GM19455 (cell line): ENCODE measurements around the gene ERC2.

Experiments used
- ATAC-seq: cut with Tn5 transposase; IDR thresholded peaks from one replicate; pipeline ENCODE4 v1.9.1; 2021; ENCODE audit not compliant: unreplicated experiment

Gene ERC2

DNA sequence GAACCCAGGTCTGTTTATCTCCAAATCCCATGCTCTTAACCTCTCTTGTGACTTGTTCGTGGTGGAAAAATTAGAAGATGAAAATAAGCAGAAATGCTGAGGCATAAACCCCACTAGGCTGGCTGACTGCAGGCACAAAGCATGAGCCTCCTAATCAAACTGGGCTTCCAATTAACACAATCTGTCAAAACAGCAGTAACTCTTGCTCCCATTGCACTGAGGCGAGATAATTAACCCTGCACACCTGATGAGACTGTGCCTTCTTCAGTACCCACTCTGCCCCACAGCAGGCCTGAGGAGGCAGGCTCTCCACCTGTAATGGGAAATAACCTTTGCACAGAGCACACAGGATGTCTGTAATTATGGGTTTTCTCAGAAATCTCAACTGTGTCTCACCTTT, 696.8 kb downstream of the ERC2 start:
- ATAC-seq, result no peak

GRCh38 chr3:55770077-55770476, 698.2 kb downstream of the ERC2 start:
- ATAC-seq, result no peak

GRCh38 chr3:55766753-55767152, 701.5 kb downstream of the ERC2 start:
- no peak for ATAC-seq

DNA sequence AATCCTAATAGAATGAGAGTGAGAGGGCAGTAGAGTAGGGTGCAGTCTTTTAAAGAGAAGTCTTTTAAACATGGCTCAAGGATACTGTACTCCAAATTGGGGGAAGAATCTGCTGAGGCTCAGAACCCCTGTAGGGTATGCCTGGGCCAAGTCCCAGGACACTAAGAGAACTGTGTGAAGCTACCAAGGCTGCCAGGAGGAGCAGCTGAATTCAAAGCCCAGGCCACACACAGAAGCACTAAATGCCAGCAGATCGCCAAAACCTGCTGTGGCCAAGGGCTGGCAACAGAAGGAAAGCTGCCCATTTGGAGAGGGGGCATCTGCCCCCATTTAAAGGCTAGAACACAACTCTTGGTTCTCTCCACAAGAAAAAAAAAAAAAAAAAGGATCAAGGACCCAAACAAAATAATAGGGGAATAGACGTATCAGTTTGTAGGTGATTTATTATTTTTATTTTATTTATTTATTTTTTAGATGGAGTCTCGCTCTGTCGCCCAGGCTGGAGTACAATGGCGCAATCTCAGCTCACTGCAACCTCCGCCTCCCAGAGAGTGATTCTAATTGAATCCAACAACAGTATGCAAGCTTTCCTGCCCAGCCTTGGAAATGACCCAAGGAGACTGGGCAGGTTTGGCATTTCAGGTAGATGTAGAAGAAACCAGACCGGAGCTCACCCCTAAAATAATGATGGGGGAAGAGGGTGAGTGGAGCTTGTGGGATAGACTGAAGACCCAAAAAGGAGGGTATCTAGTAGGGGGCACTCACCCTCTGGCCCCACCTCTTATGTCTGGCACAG, 702.2 kb downstream of the ERC2 start:
- ATAC-seq, result no peak

DNA sequence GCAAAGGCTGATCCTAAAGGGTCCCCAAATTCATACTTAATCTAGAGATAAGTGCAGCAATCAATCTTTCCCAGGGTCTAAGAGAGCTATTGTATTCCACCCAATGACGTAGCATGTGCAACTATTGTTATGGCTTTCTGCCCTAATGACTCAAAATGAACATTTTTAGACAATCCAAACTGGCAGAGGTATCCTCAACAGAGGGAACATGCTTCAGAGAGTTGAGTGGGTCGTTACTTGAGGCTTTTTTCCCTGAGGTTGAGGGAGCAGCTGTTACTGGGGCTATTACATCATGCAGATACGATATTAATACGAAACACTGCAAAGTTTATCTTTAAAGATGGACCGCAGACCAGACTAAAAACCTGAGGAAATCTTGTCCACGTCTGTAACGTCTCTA, 702.9 kb downstream of the ERC2 start:
- ATAC-seq, result no peak

DNA sequence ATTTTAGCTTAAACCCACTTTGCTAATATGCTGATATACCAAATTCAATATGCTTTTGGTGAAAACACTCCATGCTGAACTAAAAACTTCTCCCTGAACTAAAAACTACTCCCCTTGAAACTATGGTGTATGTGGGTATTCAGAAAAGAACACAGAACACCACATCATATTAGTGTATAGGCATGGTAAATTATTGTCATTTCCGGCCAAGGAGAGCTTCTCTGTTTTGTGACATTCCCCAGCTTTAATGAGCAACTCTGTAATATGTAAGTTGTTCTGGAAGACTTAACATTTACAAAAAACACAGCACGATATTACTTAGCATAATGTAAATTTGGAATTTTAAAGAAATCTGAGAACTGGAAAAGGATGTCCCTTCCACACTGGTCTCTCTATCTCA, 711.3 kb downstream of the ERC2 start:
- ATAC-seq, result no peak

- no peak for ATAC-seq
Measured at GRCh38 chr3:55755516-55756205, 712.6 kb downstream of the ERC2 start.

DNA sequence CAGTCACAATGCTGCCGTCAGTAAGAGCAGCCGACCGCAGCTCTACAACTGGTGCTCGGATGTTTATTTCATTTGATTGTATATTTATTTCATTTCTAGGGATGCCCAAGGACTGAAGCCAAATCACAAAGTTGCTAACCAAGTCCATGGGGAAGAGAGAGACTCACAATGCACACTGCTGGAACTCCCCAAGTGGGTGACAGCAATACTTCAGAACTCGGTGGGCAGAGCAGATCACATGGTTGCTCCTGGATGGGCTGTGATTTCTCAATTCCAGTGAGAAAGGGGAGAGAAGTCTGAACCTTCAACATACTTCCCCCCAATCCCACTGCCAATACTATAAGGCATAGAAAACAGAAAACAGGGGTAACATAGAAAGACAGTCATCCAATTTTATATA, 715.4 kb downstream of the ERC2 start:
- ATAC-seq, result no peak

- ATAC-seq, result no peak
Measured at GRCh38 chr3:55751730-55752129, 716.5 kb downstream of the ERC2 start.

GRCh38 chr3:55750525-55750924, 717.7 kb downstream of the ERC2 start:
- ATAC-seq, result no peak

- ATAC-seq, result no peak
Measured at GRCh38 chr3:55749036-55749435, 719.2 kb downstream of the ERC2 start.

DNA sequence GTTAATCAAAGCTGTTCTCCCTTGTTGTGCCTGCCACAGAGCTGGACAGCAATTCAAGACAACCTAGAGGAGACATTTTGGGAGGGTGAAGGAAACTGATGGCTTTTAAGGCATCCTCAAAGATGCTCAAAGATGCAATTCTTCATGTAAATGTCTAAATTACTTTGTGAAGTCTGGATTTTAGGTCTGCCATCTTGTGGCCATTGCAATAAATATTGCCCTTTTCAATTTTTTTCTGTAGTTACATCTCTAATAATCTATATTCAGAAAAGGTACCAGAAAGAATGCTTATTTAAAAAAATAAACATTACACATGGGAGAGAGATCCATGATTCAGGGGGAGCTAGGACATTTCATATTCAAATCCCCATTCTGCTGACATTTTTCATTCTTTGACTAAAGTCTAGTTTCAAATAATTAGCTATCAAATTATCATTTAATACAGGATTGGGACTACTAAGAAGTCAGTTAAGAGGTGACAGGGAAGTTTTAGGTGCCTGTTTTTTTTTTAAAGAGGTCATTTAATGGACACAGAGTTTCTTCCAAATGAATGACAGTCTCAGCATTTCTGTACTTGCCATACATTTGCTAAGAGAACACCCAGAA, 721.4 kb downstream of the ERC2 start:
- no peak for ATAC-seq

GRCh38 chr3:55742832-55743136, 725.5 kb downstream of the ERC2 start:
- ATAC-seq, result no peak

- ATAC-seq, result no peak
Measured at GRCh38 chr3:55742022-55742831, 726.0 kb downstream of the ERC2 start.

DNA sequence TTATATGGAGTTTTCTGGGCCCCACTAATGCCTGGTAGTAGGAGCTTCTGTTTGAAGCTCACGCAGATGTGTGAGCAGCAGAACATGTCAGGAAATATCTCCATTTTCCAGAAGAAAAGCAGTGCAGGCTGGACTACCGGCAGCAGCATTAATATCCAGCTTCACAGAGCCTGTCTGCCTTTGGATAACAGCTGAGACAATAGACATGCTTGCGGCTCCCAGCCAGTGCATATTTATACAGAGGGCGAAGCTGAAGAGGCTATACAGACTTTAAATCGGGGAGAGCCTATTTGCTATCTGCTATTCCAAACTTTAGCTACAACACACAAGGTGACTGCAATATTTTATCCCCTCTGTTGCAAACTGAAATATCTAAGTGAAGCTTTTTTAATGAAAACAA, 731.1 kb downstream of the ERC2 start:
- no peak for ATAC-seq

DNA sequence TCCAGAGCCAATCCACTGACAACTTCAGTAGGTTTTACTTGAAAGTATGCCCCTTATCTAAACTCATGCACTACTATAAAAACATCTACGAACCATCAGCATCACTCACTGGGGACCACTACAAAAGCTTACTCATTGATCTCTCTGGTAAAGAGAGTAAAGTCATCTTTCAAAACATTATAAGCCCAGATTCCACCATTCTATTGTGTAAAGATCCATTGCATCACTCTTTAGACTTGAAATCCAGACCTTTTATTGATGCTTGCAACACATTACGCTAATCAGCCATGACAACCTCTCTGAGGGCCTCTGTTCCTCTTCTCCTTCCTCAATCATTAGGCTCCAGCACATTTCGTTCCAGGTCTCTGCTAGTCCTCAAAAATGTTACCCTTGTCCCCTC, 732.3 kb downstream of the ERC2 start:
- ATAC-seq, result no peak

GRCh38 chr3:55731741-55732140, 736.5 kb downstream of the ERC2 start:
- no peak for ATAC-seq

GRCh38 chr3:55729546-55729945, 738.7 kb downstream of the ERC2 start:
- no peak for ATAC-seq

GRCh38 chr3:55728461-55729100, 739.7 kb downstream of the ERC2 start:
- no peak for ATAC-seq

DNA sequence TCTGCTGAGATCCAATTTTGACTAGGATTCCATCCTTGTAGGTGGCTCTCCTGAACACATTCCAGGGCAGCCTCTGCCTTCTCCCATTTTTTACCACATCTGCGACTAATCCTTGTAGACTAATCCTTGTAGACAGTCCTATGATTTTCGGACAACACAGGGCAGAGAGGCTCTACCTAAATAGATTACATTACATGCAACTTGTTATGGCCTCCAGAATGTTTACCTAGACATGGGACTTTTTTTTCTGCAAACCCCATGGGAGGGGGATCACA, 741.8 kb downstream of the ERC2 start:
- ATAC-seq, result no peak
